Measurements from ENCODE around the gene ABCA2. TPM values are rescaled to one million over a fixed set of nuclear protein-coding genes. Genes with fewer than 3 reads are reported as not detected.

Gene ABCA2
- total RNA-seq, 4 donors from 2014 or later, result 13.5 to 58.6 (median 19.3) TPM

DNA sequence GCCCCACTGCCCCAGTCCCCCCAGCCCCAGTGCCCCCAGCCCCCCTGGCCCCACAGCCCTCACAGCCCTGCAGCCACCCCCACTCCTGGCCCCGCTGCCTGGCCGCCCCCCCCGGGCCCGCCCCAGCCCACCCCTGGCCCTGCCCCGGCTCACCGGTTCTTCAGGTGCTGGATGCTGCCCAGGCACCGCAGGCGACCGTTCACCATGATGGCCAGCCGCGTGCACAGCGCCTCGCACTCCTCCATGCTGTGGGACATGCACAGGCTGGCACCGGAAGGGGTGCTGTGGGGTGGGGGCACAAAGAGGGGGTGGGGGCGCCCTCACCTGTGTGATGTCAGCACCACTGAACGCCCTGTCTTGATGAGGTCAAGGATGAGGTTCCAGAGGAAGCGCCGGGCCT lies 18.8 kb downstream of the ABCA2 start:
- TF ChIP-seq, protein P1, sequence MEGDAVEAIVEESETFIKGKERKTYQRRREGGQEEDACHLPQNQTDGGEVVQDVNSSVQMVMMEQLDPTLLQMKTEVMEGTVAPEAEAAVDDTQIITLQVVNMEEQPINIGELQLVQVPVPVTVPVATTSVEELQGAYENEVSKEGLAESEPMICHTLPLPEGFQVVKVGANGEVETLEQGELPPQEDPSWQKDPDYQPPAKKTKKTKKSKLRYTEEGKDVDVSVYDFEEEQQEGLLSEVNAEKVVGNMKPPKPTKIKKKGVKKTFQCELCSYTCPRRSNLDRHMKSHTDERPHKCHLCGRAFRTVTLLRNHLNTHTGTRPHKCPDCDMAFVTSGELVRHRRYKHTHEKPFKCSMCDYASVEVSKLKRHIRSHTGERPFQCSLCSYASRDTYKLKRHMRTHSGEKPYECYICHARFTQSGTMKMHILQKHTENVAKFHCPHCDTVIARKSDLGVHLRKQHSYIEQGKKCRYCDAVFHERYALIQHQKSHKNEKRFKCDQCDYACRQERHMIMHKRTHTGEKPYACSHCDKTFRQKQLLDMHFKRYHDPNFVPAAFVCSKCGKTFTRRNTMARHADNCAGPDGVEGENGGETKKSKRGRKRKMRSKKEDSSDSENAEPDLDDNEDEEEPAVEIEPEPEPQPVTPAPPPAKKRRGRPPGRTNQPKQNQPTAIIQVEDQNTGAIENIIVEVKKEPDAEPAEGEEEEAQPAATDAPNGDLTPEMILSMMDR (IDR thresholded peaks at IDR 0.05; ENCODE audit: low read depth), result no peak

DNA sequence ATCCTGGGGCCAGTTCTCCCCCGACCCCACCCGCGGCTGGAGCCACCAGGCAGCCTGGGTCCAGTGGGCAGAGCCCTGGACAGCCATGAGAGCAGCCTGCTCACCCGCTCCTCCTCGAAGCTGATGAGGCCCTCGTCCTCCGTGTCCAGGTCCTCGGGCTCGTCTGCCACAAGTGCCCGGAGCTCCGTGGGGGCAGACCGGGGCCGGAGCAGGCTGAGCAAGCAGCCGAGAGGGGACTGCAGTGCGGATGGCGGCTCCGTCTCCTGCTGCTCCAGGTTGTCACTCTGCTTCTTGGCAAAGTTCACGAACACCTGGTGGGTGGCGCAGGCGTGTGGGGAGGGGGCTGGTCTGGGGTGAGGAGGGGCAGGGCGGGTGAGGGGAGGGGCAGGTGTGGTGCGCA lies 19.7 kb downstream of the ABCA2 start:
- TF ChIP-seq, protein P1 (IDR thresholded peaks at IDR 0.05; ENCODE audit: low read depth), result no peak

DNA sequence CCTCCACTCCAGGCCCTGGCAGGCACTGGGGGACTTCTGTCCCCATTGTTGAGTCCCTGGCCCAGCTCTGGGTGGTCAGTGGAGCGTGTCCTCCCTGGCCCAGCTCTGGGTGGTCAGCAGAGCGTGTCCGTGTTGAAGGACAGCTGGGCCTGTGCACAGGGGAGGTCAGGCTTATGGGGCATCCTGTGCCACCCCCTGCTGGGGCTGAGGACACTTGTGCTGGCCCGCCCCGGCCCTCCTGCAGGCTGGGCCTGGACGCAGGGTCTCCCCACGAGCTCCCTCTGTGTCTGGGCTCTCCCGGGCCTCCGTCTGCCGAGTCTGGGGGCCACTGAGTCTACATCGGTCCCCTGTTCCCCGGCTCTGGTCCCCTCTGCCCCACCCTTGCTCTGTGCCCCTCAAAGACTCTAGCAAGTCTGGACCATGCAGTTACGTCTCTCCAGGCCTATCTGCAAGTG lies 20.2 kb downstream of the ABCA2 start:
- TF ChIP-seq, protein P1 (IDR thresholded peaks at IDR 0.05; ENCODE audit: low read depth), result no peak

DNA sequence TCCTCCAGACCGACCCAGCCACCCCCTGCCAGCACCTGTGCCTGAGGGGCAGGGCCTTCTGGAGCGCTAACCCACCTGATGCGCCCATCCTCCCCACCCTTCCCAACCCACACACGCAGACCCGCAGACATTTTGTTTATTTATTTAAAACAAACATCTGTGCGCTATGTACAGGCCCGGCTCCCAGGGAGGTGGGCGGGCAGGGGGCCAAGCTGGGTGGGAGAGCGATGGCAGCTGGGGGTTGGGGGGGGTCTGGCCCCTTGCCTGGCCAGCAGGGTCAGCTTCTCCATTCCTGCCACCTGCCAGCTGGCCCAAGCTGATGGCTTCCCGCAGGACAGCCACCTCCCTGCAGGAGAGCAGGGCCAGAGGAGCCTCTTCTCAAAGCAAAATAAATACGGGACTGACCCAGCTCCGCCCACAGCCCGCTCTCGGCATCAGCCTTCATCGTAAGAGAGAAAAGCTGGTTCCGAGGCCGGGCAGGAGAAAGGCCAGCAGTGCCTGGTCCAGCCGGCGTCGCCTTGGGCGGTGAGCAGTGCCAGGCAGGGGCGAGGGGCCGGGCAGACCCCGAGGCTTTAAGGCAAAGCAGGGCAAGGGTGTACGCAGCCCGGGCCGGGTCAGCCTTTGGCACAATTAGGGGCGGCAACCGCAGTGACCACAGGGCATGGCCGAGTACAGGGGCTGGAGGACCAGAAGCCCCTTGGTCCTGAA lies 20.8 kb downstream of the ABCA2 start:
- TF ChIP-seq, protein P1 (IDR thresholded peaks at IDR 0.05; ENCODE audit: low read depth), result no peak

DNA sequence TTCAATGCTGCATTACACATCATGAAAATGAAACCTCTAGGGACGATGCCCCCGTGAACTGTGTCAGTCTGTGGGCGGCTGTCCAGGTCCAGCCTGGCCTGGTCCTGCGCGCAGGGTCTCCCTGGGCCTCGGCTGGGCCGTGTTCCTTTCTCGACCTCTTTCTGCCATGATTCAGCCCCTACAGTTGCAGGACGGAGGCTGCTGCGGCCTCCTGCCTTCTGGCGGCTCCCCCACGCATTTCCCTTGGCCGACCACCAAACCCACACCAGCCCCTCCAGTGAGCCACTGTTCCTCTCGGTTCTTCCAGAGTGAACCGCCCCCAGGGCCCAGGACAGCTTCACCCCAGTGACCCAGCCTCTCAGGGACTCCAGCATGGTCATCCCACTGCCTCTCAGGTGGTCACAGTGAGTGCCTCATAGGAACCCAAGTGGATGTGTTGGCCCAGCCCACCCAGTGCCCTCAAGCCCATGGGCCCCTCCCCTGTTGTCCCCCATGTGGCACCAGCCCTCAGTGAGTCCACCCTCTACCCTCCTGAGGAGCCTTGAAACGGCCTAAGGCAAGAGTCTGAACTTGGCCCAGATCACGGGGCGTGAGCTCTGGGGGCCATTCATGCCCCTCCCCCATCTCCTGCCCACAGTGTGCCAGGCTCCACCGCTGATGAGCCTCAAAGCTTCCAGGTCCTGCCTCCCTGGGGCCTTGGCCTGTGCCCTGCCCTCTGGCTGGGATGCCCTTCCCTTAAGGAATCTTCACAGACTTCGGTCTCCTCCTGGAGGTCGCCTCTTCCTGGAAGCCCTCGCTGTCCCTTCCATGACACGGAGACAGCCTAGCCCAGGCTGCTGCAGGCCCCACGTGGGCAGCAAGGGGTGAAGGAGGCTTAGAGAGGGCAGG lies 21.7 kb downstream of the ABCA2 start:
- TF ChIP-seq, protein P1 (IDR thresholded peaks at IDR 0.05; ENCODE audit: low read depth), result no peak

DNA sequence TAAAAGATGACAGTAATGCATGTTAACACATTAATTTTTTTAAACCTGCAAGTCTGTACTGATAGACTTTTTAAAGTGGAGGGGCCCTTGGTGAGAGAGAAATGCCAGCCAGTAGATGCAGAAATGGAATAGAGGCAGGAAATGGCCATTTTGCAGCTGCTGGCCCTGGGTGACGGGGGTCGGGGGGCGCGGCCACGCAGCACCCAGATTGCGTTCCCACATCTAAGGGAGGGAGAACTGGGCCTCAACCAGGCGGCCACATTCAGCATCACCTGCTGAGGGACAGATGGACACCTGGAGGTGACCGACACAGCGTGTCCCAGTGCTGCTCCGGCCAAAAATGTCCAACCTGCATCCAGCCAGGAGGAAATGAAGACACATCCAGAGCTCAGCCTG lies 25.4 kb downstream of the ABCA2 start:
- TF ChIP-seq, protein P1 (IDR thresholded peaks at IDR 0.05; ENCODE audit: low read depth), result no peak
